SK-N-SH (cell line): Measurements from ENCODE around the gene TBX2. TPM values are rescaled to one million over a fixed set of nuclear protein-coding genes. Genes with fewer than 3 reads are reported as not detected.

Source experiments
- CTCF ChIA-PET: fragments of 300-600, 350-600 bp; formaldehyde crosslinking; extraction: SDS; loops from one replicate; lab custom pipeline; 2021; lab: Yijun Ruan, JAX
- POLR2A ChIA-PET: fragments of 350-600 bp; sonication (Branson Sonifier 250); formaldehyde crosslinking; extraction: SDS; loops from one replicate; lab custom pipeline; 2020; ENCODE audit warnings: antibody characterized with exemption, inconsistent platforms; lab: Yijun Ruan, JAX
- DNase-seq: peaks from one replicate; pipeline ENCODE4 v3.0.0; 2012
- H2AFZ ChIP-seq: fragments of 200-600 bp; sonication (generic); 2 replicates; pipeline ENCODE4 v1.8.1; 2016; ENCODE audit warnings: antibody characterized with exemption, mild to moderate bottlenecking, low read depth
- H3F3A ChIP-seq: fragments of 200-600 bp; sonication (generic); replicated peaks from 2 replicates; pipeline ENCODE3; 2016; ENCODE audit warnings: antibody characterized with exemption, mild to moderate bottlenecking; ENCODE audit not compliant: insufficient read depth
- H3K27ac ChIP-seq, 2 experiments: fragments of 200-500 bp in 1 of 2; fragments of 200-600 bp in 1 of 2; sonication (Bioruptor generic) in 1 of 2; sonication (generic), shearing (Covaris generic) in 1 of 2; 2 replicates each; pipeline versions ENCODE4 v1.5.1 to v1.6.1; 2014 to 2016; ENCODE audit warnings: low read depth in 2 of 2, inconsistent platforms in 1 of 2, low read length in 1 of 2, mild to moderate bottlenecking in 1 of 2, mixed read lengths in 1 of 2
- H3K27me3 ChIP-seq: fragments of 200-600 bp; sonication (generic), shearing (Covaris generic); 2 replicates; pipeline ENCODE4 v1.6.1; 2016; ENCODE audit warnings: mixed run types; ENCODE audit not compliant: insufficient read depth
- H3K36me3 ChIP-seq, 2 experiments: fragments of 200-500 bp in 1 of 2; fragments of 200-600 bp in 1 of 2; sonication (Bioruptor generic) in 1 of 2; sonication (generic) in 1 of 2; replicated peaks in 1 of 2; 2 replicates each; pipeline versions ENCODE3 to v1.5.1; 2014 to 2016; ENCODE audit warnings: low read length in 1 of 2, mild to moderate bottlenecking in 1 of 2; ENCODE audit not compliant: insufficient read depth in 2 of 2, control insufficient read depth in 1 of 2
- H3K4me1 ChIP-seq, 2 experiments: fragments of 200-500 bp in 1 of 2; fragments of 200-600 bp in 1 of 2; sonication (Bioruptor generic) in 1 of 2; sonication (generic), shearing (Covaris generic) in 1 of 2; 2 replicates each; pipeline versions ENCODE4 v1.5.1 to v1.6.1; 2014 to 2016; ENCODE audit warnings: low read depth in 1 of 2, low read length in 1 of 2, mixed run types in 1 of 2; ENCODE audit not compliant: insufficient read depth in 2 of 2, control insufficient read depth in 1 of 2
- H3K4me2 ChIP-seq: fragments of 200-600 bp; sonication (generic), shearing (Covaris generic); 2 replicates; pipeline ENCODE4 v1.6.1; 2017; ENCODE audit warnings: mixed run types
- H3K4me3 ChIP-seq, 2 experiments: fragments of 200-500 bp in 1 of 2; fragments of 200-600 bp in 1 of 2; sonication (Bioruptor generic) in 1 of 2; sonication (generic), shearing (Covaris generic) in 1 of 2; 2 replicates each; pipeline versions ENCODE4 v1.5.1 to v1.8.1; 2014 to 2016; ENCODE audit warnings: low read depth in 2 of 2, inconsistent platforms in 1 of 2, low read length in 1 of 2, mild to moderate bottlenecking in 1 of 2, mixed read lengths in 1 of 2, moderate library complexity in 1 of 2
- H3K79me2 ChIP-seq: fragments of 200-600 bp; sonication (generic); 2 replicates; pipeline ENCODE4 v1.8.1; 2017; ENCODE audit warnings: mild to moderate bottlenecking; ENCODE audit not compliant: insufficient read depth
- H3K9ac ChIP-seq: fragments of 200-600 bp; sonication (generic); 2 replicates; pipeline ENCODE4 v1.6.1; 2017; ENCODE audit warnings: mixed run types
- H3K9me2 ChIP-seq: fragments of 200-600 bp; sonication (generic); 2 replicates; pipeline ENCODE4 v1.6.1; 2017; ENCODE audit warnings: mixed run types
- H3K9me3 ChIP-seq: fragments of 200-600 bp; sonication (generic); 2 replicates; pipeline ENCODE4 v1.6.1; 2017; ENCODE audit warnings: mixed run types, mild to moderate bottlenecking, moderate library complexity
- H4K20me1 ChIP-seq: fragments of 200-600 bp; sonication (generic); 2 replicates; pipeline ENCODE4 v1.6.1; 2017; ENCODE audit warnings: mild to moderate bottlenecking, mixed run types; ENCODE audit not compliant: insufficient read depth
- CTCF ChIP-seq: fragments of 200-600 bp; sonication (generic); IDR thresholded peaks from 2 replicates; pipeline ENCODE4 v1.6.1; 2017; ENCODE audit warnings: antibody characterized with exemption, mild to moderate bottlenecking, moderate library complexity
- EZH2phosphoT487 ChIP-seq: fragments of 200-600 bp; sonication (generic); IDR thresholded peaks from 2 replicates; pipeline ENCODE4 v1.6.1; 2017; ENCODE audit warnings: low read depth, mixed run types, mild to moderate bottlenecking, antibody characterized with exemption, moderate library complexity, borderline replicate concordance
- FOSL2 ChIP-seq: IDR thresholded peaks from 2 replicates; pipeline ENCODE4 v1.4.0; 2012; ENCODE audit warnings: low read depth, mild to moderate bottlenecking, moderate library complexity, borderline replicate concordance
- FOXM1 ChIP-seq: IDR thresholded peaks from 2 replicates; pipeline ENCODE4 v1.4.0; 2012; ENCODE audit warnings: low read depth, mild to moderate bottlenecking
- GATA2 ChIP-seq: sonication (generic); formaldehyde crosslinking; IDR thresholded peaks from 2 replicates; pipeline ENCODE4 v1.5.0; 2020; ENCODE audit warnings: mild to moderate bottlenecking, missing genetic modification reagents
- JUND ChIP-seq: IDR thresholded peaks from 2 replicates; pipeline ENCODE4 v1.4.0; 2012
- MEF2A ChIP-seq: IDR thresholded peaks from 2 replicates; pipeline ENCODE4 v1.4.0; 2012; ENCODE audit warnings: low read depth, borderline replicate concordance
- RCOR1 ChIP-seq: fragments of 150-350 bp; IDR thresholded peaks from 2 replicates; pipeline ENCODE4 v1.6.1; 2017; ENCODE audit warnings: antibody characterized with exemption, low read length
- SIN3A ChIP-seq: IDR thresholded peaks from 2 replicates; pipeline ENCODE4 v1.6.1; 2012; ENCODE audit warnings: low read depth, mild to moderate bottlenecking, low read length, moderate library complexity, borderline replicate concordance
- TAF1 ChIP-seq: IDR thresholded peaks from 2 replicates; pipeline ENCODE4 v1.6.1; 2012; ENCODE audit warnings: low read depth, mild to moderate bottlenecking, low read length, moderate library complexity, borderline replicate concordance
- TEAD4 ChIP-seq: IDR thresholded peaks from 2 replicates; pipeline ENCODE4 v1.4.0; 2012; ENCODE audit warnings: mild to moderate bottlenecking, borderline replicate concordance; ENCODE audit not compliant: insufficient read depth
- YY1 ChIP-seq: IDR thresholded peaks from 2 replicates; pipeline ENCODE4 v1.4.0; 2012; ENCODE audit warnings: low read depth, mild to moderate bottlenecking
- ZBTB33 ChIP-seq: IDR thresholded peaks from 2 replicates; pipeline ENCODE4 v1.4.0; 2012; ENCODE audit warnings: low read depth, borderline replicate concordance
- WGBS: methylation state at CpG from one replicate; pipeline ENCODE4 v1.1.6; 2017; ENCODE audit warnings: low lambda C conversion rate; 5-methylcytosine and 5-hydroxymethylcytosine counted together
- polyA plus RNA-seq, 3 experiments: library from polyadenylated mRNA; depleted of rRNA; stranded (reverse); fragments of >200 nt; gene quantifications; 2 replicates each; pipeline ENCODE4 v1.2.3, GENCODE V29; 2012
- TF ChIP-seq, protein P1 (sequence below): IDR thresholded peaks from 2 replicates; pipeline ENCODE4 v1.6.1; 2012; ENCODE audit warnings: mild to moderate bottlenecking, low read depth, low read length, moderate library complexity
- TF ChIP-seq, protein P2 (sequence below): fragments of 150-350 bp; IDR thresholded peaks from 2 replicates; pipeline ENCODE4 v1.6.1; 2016; ENCODE audit warnings: mild to moderate bottlenecking, low read depth, low read length

Gene TBX2
- polyA plus RNA-seq, 1 of the 3 experiments (the other 2 are of a cell fraction) = 57.8 TPM

DNA sequence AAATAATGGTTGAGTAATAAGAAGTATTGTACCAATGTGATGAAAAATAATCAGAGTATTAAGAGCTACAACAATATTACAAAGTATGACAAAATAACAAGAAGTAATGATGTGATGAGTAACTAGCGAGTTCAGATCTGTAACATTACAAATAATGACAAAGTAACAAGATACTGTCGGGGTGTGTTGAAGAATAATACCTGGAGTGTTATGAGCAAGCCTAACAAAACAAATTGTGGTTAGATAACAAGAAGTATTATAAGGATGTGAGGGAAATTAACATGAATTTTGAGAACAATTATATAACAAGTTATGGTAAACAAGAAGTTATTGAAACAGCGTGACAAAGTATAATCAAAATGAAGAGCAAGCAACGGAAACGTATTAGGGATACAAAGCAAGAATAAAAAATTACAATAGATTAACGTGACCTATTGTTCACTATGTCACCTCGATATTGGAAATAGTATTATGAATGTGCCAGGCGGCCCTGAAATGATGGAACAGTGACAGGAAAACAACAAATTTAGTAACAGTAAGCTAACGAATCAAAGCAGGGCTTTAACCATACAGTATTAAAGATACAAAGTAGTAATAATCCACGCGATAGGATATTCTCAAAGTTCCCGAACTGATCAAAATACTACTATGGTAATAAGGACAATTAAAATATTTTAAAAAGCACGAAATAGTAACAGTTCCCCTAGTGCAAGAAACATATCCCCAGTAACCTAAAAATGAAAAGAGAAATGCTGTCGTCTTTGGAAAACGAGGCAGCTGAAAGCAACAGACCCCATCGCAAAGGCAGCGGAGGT lies 54.1 kb downstream of the TBX2 start:
- Histone ChIP-seq H3K27ac (no peak overlapping the region), H2AFZ (no peak overlapping the region), H3K4me2 (no peak overlapping the region), H3K9ac (no peak overlapping the region), H3K9me2 (no peaks in the 10 kb centered on the region), H3K4me3 (no peak overlapping the region), H4K20me1 (no peaks in the 10 kb centered on the region), H3K79me2 (no peaks in the 10 kb centered on the region), H3K9me3 (no peaks in the 10 kb centered on the region), H3K4me1 (no peaks in the 10 kb centered on the region), H3F3A (no peaks in the 10 kb centered on the region), H3K36me3 (no peaks in the 10 kb centered on the region), H3K27me3 (no peaks in the 10 kb centered on the region)
- POLR2A ChIA-PET = no interaction called here
- TF ChIP-seq TEAD4 = no peak
- TF ChIP-seq YY1 = no peak
- TF ChIP-seq GATA2 (CRISPR knock-in tag) = no peak
- TF ChIP-seq, protein P1, sequence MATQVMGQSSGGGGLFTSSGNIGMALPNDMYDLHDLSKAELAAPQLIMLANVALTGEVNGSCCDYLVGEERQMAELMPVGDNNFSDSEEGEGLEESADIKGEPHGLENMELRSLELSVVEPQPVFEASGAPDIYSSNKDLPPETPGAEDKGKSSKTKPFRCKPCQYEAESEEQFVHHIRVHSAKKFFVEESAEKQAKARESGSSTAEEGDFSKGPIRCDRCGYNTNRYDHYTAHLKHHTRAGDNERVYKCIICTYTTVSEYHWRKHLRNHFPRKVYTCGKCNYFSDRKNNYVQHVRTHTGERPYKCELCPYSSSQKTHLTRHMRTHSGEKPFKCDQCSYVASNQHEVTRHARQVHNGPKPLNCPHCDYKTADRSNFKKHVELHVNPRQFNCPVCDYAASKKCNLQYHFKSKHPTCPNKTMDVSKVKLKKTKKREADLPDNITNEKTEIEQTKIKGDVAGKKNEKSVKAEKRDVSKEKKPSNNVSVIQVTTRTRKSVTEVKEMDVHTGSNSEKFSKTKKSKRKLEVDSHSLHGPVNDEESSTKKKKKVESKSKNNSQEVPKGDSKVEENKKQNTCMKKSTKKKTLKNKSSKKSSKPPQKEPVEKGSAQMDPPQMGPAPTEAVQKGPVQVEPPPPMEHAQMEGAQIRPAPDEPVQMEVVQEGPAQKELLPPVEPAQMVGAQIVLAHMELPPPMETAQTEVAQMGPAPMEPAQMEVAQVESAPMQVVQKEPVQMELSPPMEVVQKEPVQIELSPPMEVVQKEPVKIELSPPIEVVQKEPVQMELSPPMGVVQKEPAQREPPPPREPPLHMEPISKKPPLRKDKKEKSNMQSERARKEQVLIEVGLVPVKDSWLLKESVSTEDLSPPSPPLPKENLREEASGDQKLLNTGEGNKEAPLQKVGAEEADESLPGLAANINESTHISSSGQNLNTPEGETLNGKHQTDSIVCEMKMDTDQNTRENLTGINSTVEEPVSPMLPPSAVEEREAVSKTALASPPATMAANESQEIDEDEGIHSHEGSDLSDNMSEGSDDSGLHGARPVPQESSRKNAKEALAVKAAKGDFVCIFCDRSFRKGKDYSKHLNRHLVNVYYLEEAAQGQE = no peak
- TF ChIP-seq MEF2A = no peak
- TF ChIP-seq RCOR1 = no peak
- no peak for TF ChIP-seq JUND
- no peak for TF ChIP-seq EZH2phosphoT487
- TF ChIP-seq TAF1 = no peak
- no peak for DNase-seq
- WGBS = 80% methylated on average over 17 of the region's 17 CpGs
- CTCF ChIA-PET = no interaction called here

- H3F3A ChIP-seq = no peaks in the 10 kb centered on the region
- H3K79me2 ChIP-seq = no peaks in the 10 kb centered on the region
- 93% methylated on average over 86 of the region's 86 CpGs for WGBS
- H4K20me1 ChIP-seq = no peaks in the 10 kb centered on the region
- no peaks in the 10 kb centered on the region for H3K9me3 ChIP-seq
- H3K9me2 ChIP-seq = no peaks in the 10 kb centered on the region
- H3K27ac ChIP-seq = no peak overlapping the region
- POLR2A ChIA-PET = no interaction called here
- no peak for DNase-seq
- TF ChIP-seq CTCF (no peak), ZBTB33 (no peak), FOXM1 (no peak), JUND (no peak), SIN3A (no peak), TAF1 (no peak), FOSL2 (no peak), MEF2A (no peak)
- TF ChIP-seq, protein P2, sequence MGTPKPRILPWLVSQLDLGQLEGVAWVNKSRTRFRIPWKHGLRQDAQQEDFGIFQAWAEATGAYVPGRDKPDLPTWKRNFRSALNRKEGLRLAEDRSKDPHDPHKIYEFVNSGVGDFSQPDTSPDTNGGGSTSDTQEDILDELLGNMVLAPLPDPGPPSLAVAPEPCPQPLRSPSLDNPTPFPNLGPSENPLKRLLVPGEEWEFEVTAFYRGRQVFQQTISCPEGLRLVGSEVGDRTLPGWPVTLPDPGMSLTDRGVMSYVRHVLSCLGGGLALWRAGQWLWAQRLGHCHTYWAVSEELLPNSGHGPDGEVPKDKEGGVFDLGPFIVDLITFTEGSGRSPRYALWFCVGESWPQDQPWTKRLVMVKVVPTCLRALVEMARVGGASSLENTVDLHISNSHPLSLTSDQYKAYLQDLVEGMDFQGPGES = no peak
- TF ChIP-seq, all 33 proteins: peak for 0
- no peak overlapping the region for H3K9ac ChIP-seq
- no peak overlapping the region for H3K4me2 ChIP-seq
- CTCF ChIA-PET = no interaction called here
- H3K4me1 ChIP-seq = no peaks in the 10 kb centered on the region
- H3K36me3 ChIP-seq = no peaks in the 10 kb centered on the region
- no peaks in the 10 kb centered on the region for H3K27me3 ChIP-seq
- H2AFZ ChIP-seq = no peak overlapping the region
- H3K4me3 ChIP-seq = no peak overlapping the region
These were observed 55.0 kb downstream of the TBX2 start for GRCh38 chr17:61454381-61455323.
